Measurements from ENCODE around the gene ACTN1. TPM values are rescaled to one million over a fixed set of nuclear protein-coding genes. Genes with fewer than 3 reads are reported as not detected.

The ACTN1 gene
- total RNA-seq, 1 donor = 447 TPM

DNA sequence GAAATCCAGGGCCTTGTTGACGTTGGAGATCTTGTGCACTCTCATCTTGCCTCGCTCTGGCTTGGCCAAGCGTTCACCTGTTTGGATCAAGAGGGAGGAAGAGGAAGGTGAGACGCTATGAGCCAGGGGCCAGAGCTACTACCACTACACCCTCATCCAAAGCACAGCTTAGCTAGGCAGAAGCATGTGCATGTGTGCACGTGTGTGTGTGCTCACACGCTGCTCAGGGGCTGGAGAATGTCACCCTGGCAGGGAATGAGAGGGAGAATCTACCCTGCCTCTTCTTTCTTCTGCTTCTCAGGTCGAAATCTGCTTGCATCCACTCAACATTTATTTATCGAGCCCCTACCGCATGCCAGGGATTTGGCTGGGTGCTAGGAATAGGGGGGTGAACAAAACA lies 58.1 kb downstream of the ACTN1 start:
- DNase-seq (ENCODE audit: insufficient read length, low spot score, missing footprints) = no peak
- TF ChIP-seq CTCF (IDR thresholded peaks at IDR 0.05; ENCODE audit: extremely low read depth, low read depth, low read length) = no peak
- Histone ChIP-seq H3K36me3 (ENCODE audit: insufficient read depth, low read length) (peaks cover 98% of the 10 kb centered on the region), H3K9me3 (ENCODE audit: low read depth, low read length) (no peaks in the 10 kb centered on the region), H3K4me1 (ENCODE audit: insufficient read depth, low read length) (peaks cover 9% of the 10 kb centered on the region), H3K4me3 (ENCODE audit: insufficient read depth, low read length) (no peak overlapping the region), H3K27me3 (ENCODE audit: insufficient read depth, low read length) (no peaks in the 10 kb centered on the region), H2AFZ (ENCODE audit: low read length) (no peak overlapping the region), H4K20me1 (ENCODE audit: insufficient read depth, low read length) (peaks cover 89% of the 10 kb centered on the region), H3K4me2 (ENCODE audit: insufficient read depth, low read length) (no peak overlapping the region), H3K27ac (ENCODE audit: low read depth, low read length) (no peak overlapping the region), H3K79me2 (ENCODE audit: insufficient read depth, low read length) (peaks cover 99% of the 10 kb centered on the region)

DNA sequence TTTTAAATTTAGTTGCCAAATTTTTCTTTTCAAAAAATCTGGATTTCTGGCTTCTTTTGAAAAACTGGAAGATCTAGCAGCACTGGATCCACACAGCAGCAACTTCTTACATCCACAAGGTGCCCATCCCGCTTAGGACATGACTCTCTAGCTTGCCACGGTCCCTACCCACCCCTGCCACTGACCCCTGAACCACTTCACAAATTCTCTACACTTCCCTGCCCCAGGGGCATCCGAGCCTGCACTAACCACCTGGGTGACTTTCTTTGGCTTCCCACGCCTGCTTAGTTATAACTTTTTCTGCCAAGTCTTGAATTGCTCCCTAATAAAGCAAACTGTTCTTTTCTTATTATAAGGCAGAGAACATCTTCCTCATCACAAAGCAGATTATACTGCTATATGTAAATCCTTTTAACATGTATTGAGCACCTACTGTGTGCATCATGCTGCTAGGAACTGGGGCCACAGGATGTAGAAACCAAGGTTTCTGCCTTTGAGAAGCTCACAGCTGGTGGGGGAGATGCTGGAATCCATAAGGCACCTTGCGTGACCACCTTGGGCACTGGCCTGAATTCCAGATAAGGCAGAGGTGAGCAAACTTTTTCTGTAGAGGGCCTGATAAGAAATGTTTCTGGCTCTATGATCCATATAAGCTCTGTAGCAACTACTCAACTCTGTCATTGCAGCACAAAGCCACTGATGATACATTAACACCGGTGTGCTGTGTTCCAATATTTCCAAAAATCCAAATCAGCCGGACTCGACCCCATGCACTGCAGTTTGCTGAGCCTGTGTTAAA lies 59.8 kb downstream of the ACTN1 start:
- Histone ChIP-seq H3K79me2 (ENCODE audit: insufficient read depth, low read length) (peaks cover 99% of the 10 kb centered on the region), H3K27me3 (ENCODE audit: insufficient read depth, low read length) (no peaks in the 10 kb centered on the region), H3K4me1 (ENCODE audit: insufficient read depth, low read length) (peaks cover 3% of the 10 kb centered on the region), H3K4me3 (ENCODE audit: insufficient read depth, low read length) (no peak overlapping the region), H3K36me3 (ENCODE audit: insufficient read depth, low read length) (peaks cover 96% of the 10 kb centered on the region), H3K4me2 (ENCODE audit: insufficient read depth, low read length) (no peak overlapping the region), H4K20me1 (ENCODE audit: insufficient read depth, low read length) (peaks cover 89% of the 10 kb centered on the region), H3K9me3 (ENCODE audit: low read depth, low read length) (no peaks in the 10 kb centered on the region), H2AFZ (ENCODE audit: low read length) (no peak overlapping the region), H3K27ac (ENCODE audit: low read depth, low read length) (peak overlapping the region; percentile 32)
- no peak for TF ChIP-seq CTCF (IDR thresholded peaks at IDR 0.05; ENCODE audit: extremely low read depth, low read depth, low read length)
- peak; percentile 66 for DNase-seq (ENCODE audit: insufficient read length, low spot score, missing footprints)

DNA sequence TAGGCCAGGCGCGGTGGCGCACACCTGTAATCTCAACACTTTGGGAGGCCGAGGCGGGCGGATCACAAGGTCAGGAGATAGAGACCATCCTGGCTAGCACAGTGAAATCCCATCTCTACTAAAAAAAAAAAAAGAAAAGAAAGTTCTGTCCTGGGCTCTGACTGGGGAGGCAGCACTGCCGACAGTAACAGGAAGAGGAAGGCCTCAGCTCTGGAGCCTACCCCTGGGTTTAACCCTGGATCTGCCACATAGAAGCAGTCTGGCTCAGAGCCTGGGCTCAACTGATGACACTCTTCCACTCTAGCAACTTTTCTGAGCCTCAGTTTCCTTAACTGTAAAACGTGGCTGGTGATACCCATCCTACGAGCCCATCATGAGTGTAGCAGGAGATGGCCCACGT lies 60.5 kb downstream of the ACTN1 start:
- Histone ChIP-seq H3K9me3 (ENCODE audit: low read depth, low read length) (no peaks in the 10 kb centered on the region), H4K20me1 (ENCODE audit: insufficient read depth, low read length) (peaks cover 90% of the 10 kb centered on the region)
- TF ChIP-seq CTCF (IDR thresholded peaks at IDR 0.05; ENCODE audit: extremely low read depth, low read depth, low read length) = no peak

GRCh38 chr14:68916358-68916941 lies 62.7 kb downstream of the ACTN1 start:
- Histone ChIP-seq H3K27me3 (ENCODE audit: insufficient read depth, low read length) (no peaks in the 10 kb centered on the region), H3K4me2 (ENCODE audit: insufficient read depth, low read length) (no peak overlapping the region), H2AFZ (ENCODE audit: low read length) (no peak overlapping the region), H4K20me1 (ENCODE audit: insufficient read depth, low read length) (peaks cover 86% of the 10 kb centered on the region), H3K9me3 (ENCODE audit: low read depth, low read length) (no peaks in the 10 kb centered on the region), H3K36me3 (ENCODE audit: insufficient read depth, low read length) (peaks cover 91% of the 10 kb centered on the region), H3K4me1 (ENCODE audit: insufficient read depth, low read length) (peaks cover 21% of the 10 kb centered on the region), H3K27ac (ENCODE audit: low read depth, low read length) (no peak overlapping the region), H3K79me2 (ENCODE audit: insufficient read depth, low read length) (peaks cover 99% of the 10 kb centered on the region), H3K4me3 (ENCODE audit: insufficient read depth, low read length) (no peak overlapping the region)
- no peak for TF ChIP-seq CTCF (IDR thresholded peaks at IDR 0.05; ENCODE audit: extremely low read depth, low read depth, low read length)
- peak; percentile 44 for DNase-seq (ENCODE audit: insufficient read length, low spot score, missing footprints)

More for the DNA sequence above, 60.5 kb downstream of the ACTN1 start:
- peaks cover 7% of the 10 kb centered on the region for H3K4me1 ChIP-seq (ENCODE audit: insufficient read depth, low read length)
- H3K4me2 ChIP-seq (ENCODE audit: insufficient read depth, low read length) = no peak overlapping the region
- H3K36me3 ChIP-seq (ENCODE audit: insufficient read depth, low read length) = peaks cover 96% of the 10 kb centered on the region
- peak; percentile 51 for DNase-seq (ENCODE audit: insufficient read length, low spot score, missing footprints)
- no peak overlapping the region for H3K4me3 ChIP-seq (ENCODE audit: insufficient read depth, low read length)
- no peak overlapping the region for H2AFZ ChIP-seq (ENCODE audit: low read length)
- H3K27me3 ChIP-seq (ENCODE audit: insufficient read depth, low read length) = no peaks in the 10 kb centered on the region
- H3K79me2 ChIP-seq (ENCODE audit: insufficient read depth, low read length) = peaks cover 99% of the 10 kb centered on the region
- H3K27ac ChIP-seq (ENCODE audit: low read depth, low read length) = no peak overlapping the region
